Keratinocyte (primary cell): ENCODE measurements around the gene MYO9A. TPM values are rescaled to one million over a fixed set of nuclear protein-coding genes. Genes with fewer than 3 reads are reported as not detected.

Experiments used
- DNase-seq: peaks from one replicate; pipeline ENCODE4 v3.0.0-alpha.2; 2011; ENCODE audit warnings: low read depth, missing footprints, low spot score
- FAIRE-seq: peaks from 2 replicates; lab custom pipeline; 2011; peaks lifted over from hg19 to GRCh38; lab: Jason Lieb, UNC
- H2AFZ ChIP-seq: 2 replicates; pipeline ENCODE4 v1.6.0; 2012; ENCODE audit warnings: low read length, control low read depth, inconsistent platforms; ENCODE audit not compliant: control insufficient read depth
- H3K27ac ChIP-seq: 2 replicates; pipeline ENCODE4 v1.5.1; 2011; ENCODE audit warnings: low read length; ENCODE audit not compliant: control insufficient read depth, insufficient read depth
- H3K27me3 ChIP-seq: 3 replicates; pipeline ENCODE4 v1.6.0; 2011; ENCODE audit warnings: low read length; ENCODE audit not compliant: control insufficient read depth, insufficient read depth; ENCODE audit errors: extremely low read depth
- H3K36me3 ChIP-seq, 2 experiments: 2 replicates in 1 of 2; 3 replicates in 1 of 2; pipeline ENCODE4 v1.5.1; 2011; ENCODE audit warnings: low read length in 2 of 2, mild to moderate bottlenecking in 1 of 2; ENCODE audit not compliant: control insufficient read depth in 2 of 2, insufficient read depth in 2 of 2; ENCODE audit errors: extremely low read depth in 1 of 2
- H3K4me1 ChIP-seq: 3 replicates; pipeline ENCODE4 v1.5.1; 2011; ENCODE audit warnings: low read length; ENCODE audit not compliant: control insufficient read depth, insufficient read depth; ENCODE audit errors: extremely low read depth
- H3K4me2 ChIP-seq: 3 replicates; pipeline ENCODE4 v1.6.0; 2011; ENCODE audit warnings: low read depth, low read length; ENCODE audit not compliant: control insufficient read depth, insufficient read depth; ENCODE audit errors: extremely low read depth
- H3K4me3 ChIP-seq, 3 experiments: fragments of 200-600 bp in 1 of 3; sonication (generic) in 1 of 3; 2 replicates in 2 of 3; 3 replicates in 1 of 3; pipeline ENCODE4 v1.5.1; 2011 to 2016; ENCODE audit warnings: low read length in 3 of 3, mild to moderate bottlenecking in 3 of 3, control low read depth in 2 of 3, inconsistent platforms in 1 of 3, low read depth in 1 of 3, mixed read lengths in 1 of 3, mixed run types in 1 of 3, moderate library complexity in 1 of 3; ENCODE audit not compliant: control insufficient read depth in 2 of 3, insufficient read depth in 2 of 3; ENCODE audit errors: extremely low read depth in 1 of 3
- H3K79me2 ChIP-seq: 2 replicates; pipeline ENCODE4 v1.6.0; 2012; ENCODE audit warnings: low read length; ENCODE audit not compliant: control insufficient read depth, insufficient read depth
- H3K9ac ChIP-seq: 3 replicates; pipeline ENCODE4 v1.6.0; 2011; ENCODE audit warnings: low read length; ENCODE audit not compliant: control insufficient read depth, insufficient read depth; ENCODE audit errors: extremely low read depth
- H3K9me1 ChIP-seq: 3 replicates; pipeline ENCODE4 v1.6.0; 2011; ENCODE audit warnings: low read length; ENCODE audit not compliant: control insufficient read depth, insufficient read depth; ENCODE audit errors: extremely low read depth
- H3K9me3 ChIP-seq: 2 replicates; pipeline ENCODE4 v1.5.1; 2012; ENCODE audit warnings: low read depth, low read length; ENCODE audit not compliant: control insufficient read depth
- H4K20me1 ChIP-seq: 3 replicates; pipeline ENCODE4 v1.6.0; 2011; ENCODE audit warnings: low read length; ENCODE audit not compliant: control insufficient read depth, insufficient read depth; ENCODE audit errors: extremely low read depth
- CTCF ChIP-seq, 3 experiments: IDR thresholded peaks in 1 of 3; conservative IDR thresholded peaks in 1 of 3; optimal IDR thresholded peaks in 1 of 3; 2 replicates in 2 of 3; 3 replicates in 1 of 3; pipeline versions ENCODE3 to v1.5.1; 2011; ENCODE audit warnings: low read length in 3 of 3, mild to moderate bottlenecking in 3 of 3, moderate library complexity in 2 of 3, control low read depth in 1 of 3, inconsistent platforms in 1 of 3; ENCODE audit not compliant: insufficient read depth in 2 of 3; ENCODE audit errors: extremely low read depth in 1 of 3
- EZH2 ChIP-seq: IDR thresholded peaks from one replicate; pipeline ENCODE4 v1.6.1; 2012; ENCODE audit warnings: inconsistent platforms, mild to moderate bottlenecking, low read length, moderate library complexity
- dilution Hi-C: fragments of 300-500 bp; cut with MboI; formaldehyde crosslinking; loops from one replicate; pipeline ENCODE4 v1.7.0; 2020; ENCODE audit warnings: low sequenced_read_pairs; ENCODE audit not compliant: extremely low pct_ligation_motif_present
- polyA plus RNA-seq, 5 experiments: library from polyadenylated mRNA; depleted of rRNA in 3 of 5; stranded (reverse) in 3 of 5; stranded (forward) in 1 of 5; unstranded in 1 of 5; fragments of >200 nt; gene quantifications; 1 replicate in 1 of 5; 2 replicates in 3 of 5; 3 replicates in 1 of 5; pipeline versions ENCODE4 v1.2.1 to v1.2.3, GENCODE V29; 2011 to 2012; ENCODE audit warnings: missing spikeins in 2 of 5, low read depth in 1 of 5, low replicate concordance in 1 of 5

The MYO9A gene
- polyA plus RNA-seq, 1 donor (not counting 4 experiments of a cell fraction or from before 2014, with no cell fraction given): 10.6 TPM

GRCh38 chr15:72011302-72011942 lies 106.5 kb downstream of the MYO9A start:
- no peak overlapping the region for H2AFZ ChIP-seq
- dilution Hi-C loops: no loop called here
- H3K4me3 ChIP-seq: no peak overlapping the region
- no peaks in the 10 kb centered on the region for H3K4me1 ChIP-seq
- H3K4me2 ChIP-seq: no peak overlapping the region
- H4K20me1 ChIP-seq: no peaks in the 10 kb centered on the region
- no peak for FAIRE-seq
- no peaks in the 10 kb centered on the region for H3K27me3 ChIP-seq
- H3K79me2 ChIP-seq: no peaks in the 10 kb centered on the region
- no peak for DNase-seq
- no peak overlapping the region for H3K9ac ChIP-seq
- no peak overlapping the region for H3K27ac ChIP-seq
- no peaks in the 10 kb centered on the region for H3K9me1 ChIP-seq
- H3K9me3 ChIP-seq: no peaks in the 10 kb centered on the region
- peaks cover 0 to 2% of the 10 kb centered on the region in 2 experiments for H3K36me3 ChIP-seq
- TF ChIP-seq EZH2 (no peak), CTCF (optimal IDR thresholded peaks at IDR 0.05 in 1 of 3, IDR thresholded peaks at IDR 0.05 in 1 of 3, conservative IDR thresholded peaks at IDR 0.05 in 1 of 3; ENCODE audit: extremely low read depth in 1 of 3, insufficient read depth in 2 of 3, low read length in 3 of 3) (no peak)

GRCh38 chr15:72009222-72009621 lies 108.7 kb downstream of the MYO9A start:
- dilution Hi-C loops: no loop called here
- H3K4me3 ChIP-seq: no peak overlapping the region
- H3K27me3 ChIP-seq: no peaks in the 10 kb centered on the region
- no peaks in the 10 kb centered on the region for H3K9me1 ChIP-seq
- H2AFZ ChIP-seq: no peak overlapping the region
- H3K36me3 ChIP-seq: peaks cover 0 to 2% of the 10 kb centered on the region in 2 experiments
- no peak overlapping the region for H3K27ac ChIP-seq
- no peaks in the 10 kb centered on the region for H3K9me3 ChIP-seq
- no peaks in the 10 kb centered on the region for H3K4me1 ChIP-seq
- TF ChIP-seq CTCF (optimal IDR thresholded peaks at IDR 0.05 in 1 of 3, IDR thresholded peaks at IDR 0.05 in 1 of 3, conservative IDR thresholded peaks at IDR 0.05 in 1 of 3; ENCODE audit: extremely low read depth in 1 of 3, insufficient read depth in 2 of 3, low read length in 3 of 3) (no peak), EZH2 (no peak)
- DNase-seq: no peak
- no peak overlapping the region for H3K4me2 ChIP-seq
- no peak for FAIRE-seq
- H3K9ac ChIP-seq: no peak overlapping the region
- H4K20me1 ChIP-seq: no peaks in the 10 kb centered on the region
- no peaks in the 10 kb centered on the region for H3K79me2 ChIP-seq
